22Rv1 (cell line): ENCODE measurements around the gene GPRIN2.

Experiments used
- H3K27ac ChIP-seq: fragments of 450-650 bp; 2 replicates; pipeline ENCODE4 v1.5.1; 2017
- CTCF ChIP-seq: fragments of 450-650 bp; IDR thresholded peaks from 2 replicates; pipeline ENCODE4 v1.5.1; 2017; ENCODE audit warnings: mild to moderate bottlenecking
- ZFX ChIP-seq: fragments of 450-650 bp; IDR thresholded peaks from 2 replicates; pipeline ENCODE4 v1.6.1; 2017; ENCODE audit warnings: antibody characterized with exemption, borderline replicate concordance

GPRIN2 gene

DNA sequence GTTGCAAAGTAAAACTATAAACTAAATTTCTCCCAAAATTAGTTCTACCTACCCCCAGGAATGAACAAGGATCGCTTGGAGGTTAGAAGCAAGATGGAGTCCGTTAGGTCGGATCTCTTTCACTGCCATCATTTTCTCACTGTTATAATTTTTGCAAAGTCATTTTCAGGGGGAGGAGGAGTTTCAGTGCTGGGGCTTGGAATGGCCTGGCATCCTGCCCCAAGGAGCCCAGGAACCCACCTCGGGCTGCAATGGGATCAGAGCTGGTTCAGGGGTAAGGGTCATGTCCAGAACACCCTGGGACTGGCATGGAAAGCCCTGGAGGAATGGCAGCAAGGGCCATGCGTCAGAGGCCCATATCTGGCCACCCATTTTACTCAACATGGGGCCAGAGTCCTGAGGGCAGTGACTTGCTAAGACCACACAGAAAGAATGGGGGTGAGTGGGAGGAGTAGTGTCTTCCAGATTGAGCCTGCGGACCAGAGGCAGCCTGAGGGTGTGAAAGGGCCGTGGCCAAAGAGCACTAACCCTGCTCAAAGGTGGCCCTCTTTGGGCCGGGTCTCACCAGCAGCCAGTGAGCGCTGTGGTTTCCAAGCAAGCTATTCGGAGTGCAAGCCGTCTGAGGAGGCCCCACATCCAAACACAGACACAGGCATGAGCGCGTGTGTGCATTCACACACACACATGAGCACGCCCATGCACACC lies 31.8 kb downstream of the GPRIN2 start:
- TF ChIP-seq ZFX (no peak), CTCF (no peak)
- H3K27ac ChIP-seq: no peak overlapping the region

GRCh38 chr10:46523962-46524471 lies 32.4 kb downstream of the GPRIN2 start:
- no peak for TF ChIP-seq ZFX
- TF ChIP-seq CTCF: no peak
- no peak overlapping the region for H3K27ac ChIP-seq

GRCh38 chr10:46523119-46523961 lies 33.1 kb downstream of the GPRIN2 start:
- no peak for TF ChIP-seq ZFX
- TF ChIP-seq CTCF: no peak
- no peak overlapping the region for H3K27ac ChIP-seq

DNA sequence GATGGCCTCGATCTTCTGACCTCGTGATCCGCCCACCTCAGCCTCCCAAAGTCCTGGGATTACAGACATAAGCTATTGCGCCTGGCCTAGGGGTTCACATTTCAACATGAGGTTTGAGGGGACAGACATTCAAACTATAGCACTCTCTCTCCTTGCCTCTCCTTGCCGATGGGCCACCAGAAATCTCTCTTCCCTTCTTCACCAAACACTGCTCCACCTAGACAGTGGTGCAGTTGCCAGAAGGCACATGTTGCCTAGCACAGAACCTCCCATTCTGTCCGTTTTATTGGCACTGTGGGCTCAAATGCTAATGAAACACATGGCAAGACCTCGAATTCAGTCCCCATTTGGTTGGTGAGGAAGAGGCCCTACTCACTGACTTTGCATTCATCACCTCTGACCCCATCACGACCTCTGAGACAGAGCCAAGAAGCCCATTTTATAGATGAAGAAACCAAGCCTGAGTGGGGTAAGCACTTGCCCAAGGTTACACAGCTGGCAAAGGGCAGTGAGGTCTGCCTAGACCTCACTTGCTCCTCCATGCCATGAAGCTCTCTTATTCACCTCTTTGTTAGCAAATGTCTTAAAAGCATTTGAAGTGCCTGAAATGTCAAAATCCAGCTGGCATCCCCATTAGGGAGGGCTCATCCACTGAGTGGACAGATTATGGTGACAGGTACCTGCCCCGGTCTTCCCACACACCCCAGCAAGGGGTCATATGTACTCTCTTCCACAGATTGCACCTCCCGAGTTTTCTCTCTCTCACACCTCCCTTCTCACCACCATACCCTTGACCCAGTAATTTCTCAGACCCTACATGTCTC lies 34.0 kb downstream of the GPRIN2 start:
- H3K27ac ChIP-seq: no peak overlapping the region
- no peak for TF ChIP-seq ZFX
- TF ChIP-seq CTCF: no peak

- TF ChIP-seq CTCF: no peak
- TF ChIP-seq ZFX: no peak
- H3K27ac ChIP-seq: no peak overlapping the region
Observed at GRCh38 chr10:46520941-46521340, 35.5 kb downstream of the GPRIN2 start.

- TF ChIP-seq CTCF: no peak
- no peak for TF ChIP-seq ZFX
- no peak overlapping the region for H3K27ac ChIP-seq
Observed at GRCh38 chr10:46520381-46520780, 36.1 kb downstream of the GPRIN2 start.
